ENCODE measurements around the gene GPR108. TPM values are rescaled to one million over a fixed set of nuclear protein-coding genes. Genes with fewer than 3 reads are reported as not detected.

GPR108 gene
- total RNA-seq, 1 donor from 2014 or later = 74.0 TPM

Other genes with a start within 250 kb of the GPR108 start
- gene TUBB4A, start 235.3 kb downstream of the GPR108 start, total RNA-seq = 1.2 TPM
- 0.75 TPM for gene TNFSF9, start 206.6 kb downstream of the GPR108 start, total RNA-seq
- gene CD70, start 146.4 kb downstream of the GPR108 start, total RNA-seq = not detected
- gene TNFSF14, start 67.4 kb downstream of the GPR108 start, total RNA-seq = 2.8 TPM
- gene C3, start 16.9 kb downstream of the GPR108 start, total RNA-seq = 718 TPM
- gene TRIP10, start 2.1 kb upstream of the GPR108 start, total RNA-seq = 86.0 TPM
- 68.7 TPM for gene SH2D3A, start 29.9 kb upstream of the GPR108 start, total RNA-seq
- gene VAV1, start 35.1 kb upstream of the GPR108 start, total RNA-seq = 12.1 TPM
- gene ADGRE1, start 150.0 kb upstream of the GPR108 start, total RNA-seq = 0.36 TPM

Measured in ureter (tissue), 1 donor.